Measurements from ENCODE around the gene SLC5A1. TPM values are rescaled to one million over a fixed set of nuclear protein-coding genes. Genes with fewer than 3 reads are reported as not detected.

SLC5A1 gene
- polyA plus RNA-seq, 1 donor from 2014 or later: not detected

DNA sequence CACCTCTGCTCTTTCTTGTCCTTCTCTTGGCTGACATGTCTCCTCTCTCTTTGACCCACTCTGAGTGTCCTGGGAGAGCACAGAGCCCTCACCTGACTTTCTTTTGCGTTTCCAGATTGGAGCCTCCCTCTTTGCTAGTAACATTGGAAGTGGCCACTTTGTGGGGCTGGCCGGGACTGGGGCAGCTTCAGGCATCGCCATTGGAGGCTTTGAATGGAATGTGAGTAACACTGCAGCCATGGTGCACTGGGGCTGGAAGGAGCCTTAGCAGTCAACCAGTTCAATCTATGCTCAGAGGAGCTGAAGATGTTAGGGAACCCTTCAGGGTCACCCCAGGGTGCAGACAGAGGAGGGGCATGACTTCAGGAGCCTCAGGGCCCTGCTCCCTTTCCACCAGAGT, 23.8 kb downstream of the SLC5A1 start:
- Mint-ChIP-seq H3K27me3 (peaks cover 11% of the 10 kb centered on the region), H3K9me3 (peaks cover 1 to 4% (median 3%) of the 10 kb centered on the region in 3 donors), H3K4me3 (no peak overlapping the region), H3K4me1 (no peaks in the 10 kb centered on the region), H3K27ac (no peak overlapping the region), H3K36me3 (no peaks in the 10 kb centered on the region)

DNA sequence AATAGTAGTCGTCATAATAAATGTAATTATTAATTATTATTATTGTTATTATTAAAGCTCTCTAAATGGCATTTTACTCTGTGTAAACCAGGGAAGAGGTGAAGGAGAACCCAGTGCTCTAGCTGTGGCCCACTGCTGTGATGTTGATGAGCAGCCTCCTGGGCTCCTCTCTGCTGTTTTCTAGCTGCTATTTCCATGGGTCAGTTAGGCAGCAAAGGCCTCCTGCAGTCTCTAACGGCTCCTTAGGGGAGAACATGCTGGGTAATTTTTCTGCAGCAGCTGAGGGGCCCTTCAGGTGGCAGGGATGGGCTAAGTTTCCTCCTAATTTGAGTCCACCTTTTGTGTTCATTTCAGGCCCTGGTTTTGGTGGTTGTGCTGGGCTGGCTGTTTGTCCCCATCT, 24.6 kb downstream of the SLC5A1 start:
- Mint-ChIP-seq H3K4me1 (no peaks in the 10 kb centered on the region), H3K27me3 (peaks cover 11% of the 10 kb centered on the region), H3K36me3 (no peaks in the 10 kb centered on the region), H3K9me3 (peaks cover 0 to 1% (median under 1%) of the 10 kb centered on the region in 3 donors), H3K27ac (no peak overlapping the region), H3K4me3 (no peak overlapping the region)

DNA sequence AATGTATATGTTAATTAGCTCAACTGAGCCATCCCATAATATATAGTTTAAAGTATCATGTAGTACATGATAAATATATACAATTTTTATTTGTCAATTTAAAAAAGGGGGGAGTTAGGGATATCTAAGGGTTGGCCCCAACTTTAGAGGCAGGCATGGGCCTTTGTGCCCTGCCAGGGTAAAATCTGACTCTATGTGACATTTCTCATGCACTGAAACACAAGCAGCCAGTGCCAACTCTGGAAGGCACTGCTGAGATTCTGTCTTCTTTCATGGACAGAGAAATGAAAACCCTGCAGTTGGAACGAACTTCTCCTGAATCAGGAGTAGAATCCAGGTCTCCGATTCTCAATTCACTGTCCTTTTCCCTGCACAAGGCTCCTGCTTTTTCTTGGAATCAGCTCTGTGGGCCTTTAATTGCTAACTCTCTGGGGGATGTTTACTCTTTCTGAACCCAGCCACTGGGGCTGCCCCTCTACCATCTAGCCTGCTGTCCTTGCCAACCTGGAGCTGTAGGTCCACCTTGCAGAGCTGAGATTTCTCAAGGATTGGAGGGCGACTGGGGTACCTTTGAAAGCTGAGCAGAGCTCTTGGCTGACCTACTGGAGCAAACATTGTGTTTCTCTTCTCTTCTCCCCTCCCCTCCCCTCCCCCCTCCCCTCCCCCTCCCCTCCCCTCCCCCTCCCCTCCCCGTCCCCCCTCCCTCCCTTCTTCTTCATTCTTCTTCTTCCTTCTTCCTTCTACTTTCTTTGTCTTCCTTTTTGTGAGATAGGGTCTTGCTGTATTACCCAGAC, 26.7 kb downstream of the SLC5A1 start:
- no peaks in the 10 kb centered on the region for H3K4me1 Mint-ChIP-seq
- H3K4me3 Mint-ChIP-seq: no peak overlapping the region
- no peaks in the 10 kb centered on the region for H3K9me3 Mint-ChIP-seq
- no peaks in the 10 kb centered on the region for H3K36me3 Mint-ChIP-seq
- H3K27me3 Mint-ChIP-seq: peaks cover 9% of the 10 kb centered on the region
- H3K27ac Mint-ChIP-seq: no peak overlapping the region

DNA sequence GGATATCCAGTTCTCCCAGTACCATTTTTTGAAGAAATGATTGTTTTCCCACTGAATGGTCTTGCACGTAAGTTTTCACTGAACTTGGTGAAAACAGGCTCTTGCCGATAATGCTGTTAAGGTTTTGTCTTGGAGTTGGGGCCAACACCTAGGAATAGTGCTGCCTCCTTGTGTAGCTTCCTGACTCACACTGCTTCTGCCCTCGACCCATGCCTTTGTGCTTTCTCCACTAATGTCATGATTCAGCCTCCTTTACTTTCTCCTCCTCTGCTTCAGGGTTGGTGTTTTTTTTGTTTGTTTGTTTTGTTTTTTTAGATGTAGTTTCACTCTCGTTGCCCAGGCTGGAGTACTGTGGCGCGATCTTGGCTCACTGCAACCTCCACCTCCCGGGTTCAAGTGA, 30.2 kb downstream of the SLC5A1 start:
- Mint-ChIP-seq H3K4me3 (no peak overlapping the region), H3K27ac (no peak overlapping the region), H3K4me1 (no peaks in the 10 kb centered on the region), H3K27me3 (peaks cover 24% of the 10 kb centered on the region), H3K36me3 (no peaks in the 10 kb centered on the region), H3K9me3 (no peaks in the 10 kb centered on the region)

DNA sequence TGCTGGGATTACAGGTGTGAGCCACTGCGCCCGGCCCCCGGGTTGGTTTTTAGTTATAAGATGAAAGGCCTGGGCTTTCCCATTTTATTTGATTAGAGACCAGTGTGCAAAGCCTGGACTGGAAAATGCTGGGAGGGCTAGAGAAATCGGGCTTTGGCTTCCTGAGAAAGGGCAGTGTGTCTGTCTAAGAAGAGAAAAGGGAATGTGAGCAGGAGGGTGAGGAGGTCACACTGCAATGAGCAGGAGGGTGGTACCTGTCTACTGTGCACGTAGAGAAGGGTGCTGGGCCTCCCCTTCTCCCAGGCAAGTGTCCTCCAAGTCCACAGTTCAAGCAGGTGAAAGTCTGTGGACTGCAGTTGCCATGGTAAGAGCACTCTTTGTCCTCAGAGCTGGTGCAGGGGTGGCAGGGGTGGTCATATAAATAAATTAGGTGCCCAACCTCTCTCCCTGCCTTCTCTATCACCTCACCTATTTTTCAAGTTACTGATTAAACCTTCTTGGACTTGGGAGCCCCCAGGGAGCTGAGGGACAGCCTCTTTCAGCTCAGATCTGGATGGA, 30.8 kb downstream of the SLC5A1 start:
- H3K4me1 Mint-ChIP-seq: no peaks in the 10 kb centered on the region
- no peak overlapping the region for H3K27ac Mint-ChIP-seq
- H3K9me3 Mint-ChIP-seq: no peaks in the 10 kb centered on the region
- peaks cover 24% of the 10 kb centered on the region for H3K27me3 Mint-ChIP-seq
- no peak overlapping the region for H3K4me3 Mint-ChIP-seq
- H3K36me3 Mint-ChIP-seq: no peaks in the 10 kb centered on the region

DNA sequence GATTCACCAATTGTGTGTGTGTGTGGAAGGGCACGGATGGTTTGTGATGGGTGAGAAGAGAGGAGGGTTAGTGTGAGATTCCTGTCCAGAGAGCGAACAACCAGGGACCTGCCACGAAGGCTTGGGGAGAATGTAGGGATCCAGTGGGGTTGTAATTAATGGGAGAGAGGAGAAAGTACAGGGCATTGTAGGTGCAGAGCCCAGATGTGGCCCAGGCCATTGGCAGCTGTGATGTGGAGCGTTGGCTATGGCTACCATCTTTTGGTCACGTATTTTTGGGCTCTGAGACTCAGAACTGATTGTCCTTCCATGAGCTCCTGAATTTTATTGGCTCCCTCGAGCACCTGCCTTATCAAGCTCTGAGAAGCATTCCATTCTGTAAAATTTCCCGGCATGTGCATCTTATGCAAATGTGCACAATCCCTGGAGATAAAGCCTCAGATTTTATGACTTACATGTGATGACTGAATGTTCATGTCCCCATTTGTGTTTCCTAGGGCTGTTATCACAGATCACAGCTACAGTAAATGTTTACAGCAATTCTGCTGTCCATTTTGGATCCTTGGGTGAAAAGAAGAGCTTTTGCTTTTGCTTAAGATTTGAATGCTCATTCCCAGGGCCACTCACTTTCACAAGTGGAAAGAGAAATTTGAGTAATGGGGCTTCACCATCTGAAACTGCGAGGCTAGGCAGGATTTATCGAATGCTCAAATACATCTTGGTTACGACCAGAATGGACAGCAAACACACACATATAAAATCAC, 33.1 kb downstream of the SLC5A1 start:
- Mint-ChIP-seq H3K4me3 (no peak overlapping the region), H3K9me3 (no peaks in the 10 kb centered on the region), H3K27ac (no peak overlapping the region), H3K27me3 (peaks cover 21% of the 10 kb centered on the region), H3K36me3 (no peaks in the 10 kb centered on the region), H3K4me1 (no peaks in the 10 kb centered on the region)

DNA sequence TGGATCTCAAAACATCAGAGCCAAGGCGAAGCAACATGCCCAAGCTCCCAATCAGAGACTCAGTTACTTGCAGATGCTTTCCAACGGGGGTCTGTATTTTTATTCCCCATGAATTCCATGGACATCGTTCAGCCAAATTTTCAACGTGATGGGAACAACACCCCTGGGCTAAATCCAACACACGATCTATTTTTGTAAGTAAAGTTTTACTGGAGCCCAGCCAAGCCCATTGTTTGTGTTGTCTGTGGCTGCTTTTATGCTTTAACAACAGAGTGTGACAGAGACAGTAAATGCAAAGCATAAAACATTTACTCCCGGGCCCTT, 33.7 kb downstream of the SLC5A1 start:
- no peaks in the 10 kb centered on the region for H3K36me3 Mint-ChIP-seq
- H3K4me1 Mint-ChIP-seq: no peaks in the 10 kb centered on the region
- H3K27ac Mint-ChIP-seq: no peak overlapping the region
- H3K27me3 Mint-ChIP-seq: peaks cover 21% of the 10 kb centered on the region
- no peaks in the 10 kb centered on the region for H3K9me3 Mint-ChIP-seq
- no peak overlapping the region for H3K4me3 Mint-ChIP-seq

DNA sequence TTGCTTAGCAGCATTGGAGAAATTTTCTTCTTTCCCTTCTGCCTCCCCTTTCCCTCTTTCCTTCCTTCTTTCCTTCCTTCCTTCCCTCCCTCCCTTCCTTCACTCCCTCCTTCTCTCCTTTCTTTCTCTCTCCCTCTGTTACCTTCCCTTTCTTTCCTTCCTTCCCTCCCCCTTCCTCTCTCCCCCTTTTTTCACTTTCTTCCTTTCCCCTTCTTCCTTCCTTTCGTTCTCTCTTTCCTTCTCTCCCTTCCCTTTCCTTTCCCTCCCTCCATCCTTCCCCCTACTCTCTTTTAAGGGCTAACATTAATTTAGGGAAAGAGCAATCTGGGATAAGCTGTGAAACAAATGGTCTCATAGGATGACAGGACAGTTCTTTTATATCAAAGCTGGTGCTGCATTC, 34.1 kb downstream of the SLC5A1 start:
- Mint-ChIP-seq H3K27me3 (peaks cover 21% of the 10 kb centered on the region), H3K4me3 (no peak overlapping the region)

DNA sequence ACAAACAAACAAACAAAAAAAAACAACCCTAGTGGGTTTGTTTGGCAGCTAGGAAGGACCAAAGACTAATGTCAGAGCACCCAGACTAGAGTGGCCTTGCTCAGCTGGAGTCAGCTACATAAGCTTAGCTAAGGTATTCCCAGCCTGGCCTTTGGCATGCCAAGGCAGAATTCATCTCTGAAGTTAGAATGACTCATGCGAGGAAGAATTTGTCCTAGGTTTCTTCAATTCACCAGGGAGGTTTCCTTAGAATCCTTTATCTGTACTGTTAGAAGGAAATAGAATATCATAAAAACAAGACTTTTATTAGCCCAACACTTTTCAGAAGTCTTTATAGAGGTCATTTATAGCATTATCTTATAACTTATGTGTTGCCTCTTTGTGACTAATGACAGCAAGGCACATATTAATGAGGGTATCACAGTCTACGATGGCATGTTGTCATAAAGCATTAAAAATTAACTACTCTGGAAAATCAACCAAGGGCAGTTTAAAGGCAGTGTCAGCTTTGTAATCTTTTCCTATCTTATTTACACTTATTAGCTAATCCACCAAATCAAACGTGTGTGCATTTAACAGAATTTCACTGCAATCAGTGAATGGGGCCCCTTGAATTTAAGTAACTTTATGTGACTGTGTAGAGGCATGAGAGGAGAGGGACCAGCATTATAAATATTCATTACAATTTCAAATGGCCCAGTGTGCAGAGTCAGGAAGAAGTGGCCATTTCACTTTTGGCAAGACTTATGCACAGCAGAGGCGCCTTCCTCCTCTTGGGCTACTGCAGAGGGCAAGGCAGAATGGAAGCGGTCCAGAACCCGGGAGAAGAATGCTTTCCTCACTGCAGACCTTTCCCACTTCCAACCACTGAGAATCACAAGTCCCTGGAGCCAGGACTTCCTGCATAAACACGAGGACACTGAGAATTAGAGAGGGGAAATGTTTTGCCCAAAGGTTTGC, 36.3 kb downstream of the SLC5A1 start:
- Mint-ChIP-seq H3K36me3 (no peaks in the 10 kb centered on the region), H3K27ac (no peak overlapping the region), H3K4me1 (peaks cover 0 to 1% (median 0%) of the 10 kb centered on the region in 3 donors), H3K9me3 (no peaks in the 10 kb centered on the region), H3K27me3 (peaks cover 18% of the 10 kb centered on the region), H3K4me3 (no peak overlapping the region)

More for the DNA sequence above, 34.1 kb downstream of the SLC5A1 start:
- H3K27ac Mint-ChIP-seq: no peak overlapping the region
- no peaks in the 10 kb centered on the region for H3K36me3 Mint-ChIP-seq
- H3K9me3 Mint-ChIP-seq: no peaks in the 10 kb centered on the region
- no peaks in the 10 kb centered on the region for H3K4me1 Mint-ChIP-seq

DNA sequence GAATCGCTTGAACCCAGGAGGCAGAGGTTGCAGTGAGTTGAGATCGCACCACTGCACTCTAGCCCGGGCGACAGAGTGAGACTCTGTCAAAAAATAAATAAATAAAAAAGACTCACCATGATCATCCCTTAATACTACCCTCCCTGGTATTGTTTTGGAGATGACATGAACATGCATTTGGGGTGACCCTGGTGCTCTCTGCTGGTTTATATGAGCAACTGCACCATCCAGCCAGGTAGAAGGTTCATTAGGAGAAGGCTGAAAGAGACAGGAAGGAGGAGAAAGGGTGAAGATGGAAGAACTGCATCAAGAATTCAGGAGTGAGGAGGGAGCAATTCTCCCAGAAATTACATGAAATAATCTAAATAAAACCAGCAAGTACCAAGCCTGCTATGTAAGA, 37.8 kb downstream of the SLC5A1 start:
- H3K27ac Mint-ChIP-seq: no peak overlapping the region

DNA sequence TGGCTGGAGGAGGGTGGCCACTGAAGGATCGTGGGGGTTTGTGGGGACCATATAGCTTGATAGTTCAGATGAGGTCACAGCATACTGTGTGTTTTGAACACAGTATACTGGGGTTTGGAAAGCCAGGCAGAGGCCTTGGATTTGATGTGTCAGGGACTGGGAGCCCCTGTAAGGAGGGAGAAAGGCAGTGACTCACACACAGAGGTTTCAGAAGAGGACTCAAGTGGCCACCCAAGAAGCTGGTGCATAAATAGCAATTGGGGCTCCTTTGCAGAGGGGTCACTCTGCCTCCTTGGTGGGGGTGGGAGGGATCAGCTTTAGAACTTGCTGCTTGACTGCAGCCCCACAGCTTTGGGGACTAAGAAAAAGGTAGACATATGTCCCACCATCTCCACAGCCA, 39.3 kb downstream of the SLC5A1 start:
- Mint-ChIP-seq H3K4me1 (peaks cover 0 to 1% (median 0%) of the 10 kb centered on the region in 3 donors), H3K4me3 (no peak overlapping the region), H3K27me3 (peaks cover 9% of the 10 kb centered on the region), H3K9me3 (no peaks in the 10 kb centered on the region), H3K27ac (no peak overlapping the region), H3K36me3 (peaks cover 2% of the 10 kb centered on the region)

More for the DNA sequence above, 37.8 kb downstream of the SLC5A1 start:
- H3K36me3 Mint-ChIP-seq: no peaks in the 10 kb centered on the region
- H3K4me3 Mint-ChIP-seq: no peak overlapping the region
- H3K4me1 Mint-ChIP-seq: peaks cover 0 to 1% (median 0%) of the 10 kb centered on the region in 3 donors
- H3K27me3 Mint-ChIP-seq: peaks cover 9% of the 10 kb centered on the region
- no peaks in the 10 kb centered on the region for H3K9me3 Mint-ChIP-seq

DNA sequence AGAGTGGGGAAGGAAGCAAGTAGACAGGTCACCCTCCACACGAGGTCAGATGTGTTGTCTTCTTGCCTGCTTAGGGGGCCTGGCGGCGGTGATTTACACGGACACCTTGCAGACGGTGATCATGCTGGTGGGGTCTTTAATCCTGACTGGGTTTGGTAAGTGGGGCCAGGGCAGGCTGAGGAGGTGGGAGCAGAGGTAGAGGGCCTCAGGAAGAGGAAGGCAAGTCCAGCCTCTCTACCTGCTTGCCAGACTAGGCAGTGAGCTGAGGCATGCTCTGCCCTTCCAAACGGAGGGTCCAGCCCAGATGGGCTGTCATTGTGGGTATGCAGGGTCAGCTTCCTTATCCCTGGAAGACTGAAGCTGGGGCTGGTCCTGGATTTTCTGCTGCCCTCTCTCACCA, 39.9 kb downstream of the SLC5A1 start:
- Mint-ChIP-seq H3K27ac (no peak overlapping the region), H3K27me3 (peaks cover 9% of the 10 kb centered on the region), H3K9me3 (no peaks in the 10 kb centered on the region), H3K4me1 (peaks cover 0 to 1% (median 0%) of the 10 kb centered on the region in 3 donors), H3K4me3 (no peak overlapping the region), H3K36me3 (peaks cover 2% of the 10 kb centered on the region)

DNA sequence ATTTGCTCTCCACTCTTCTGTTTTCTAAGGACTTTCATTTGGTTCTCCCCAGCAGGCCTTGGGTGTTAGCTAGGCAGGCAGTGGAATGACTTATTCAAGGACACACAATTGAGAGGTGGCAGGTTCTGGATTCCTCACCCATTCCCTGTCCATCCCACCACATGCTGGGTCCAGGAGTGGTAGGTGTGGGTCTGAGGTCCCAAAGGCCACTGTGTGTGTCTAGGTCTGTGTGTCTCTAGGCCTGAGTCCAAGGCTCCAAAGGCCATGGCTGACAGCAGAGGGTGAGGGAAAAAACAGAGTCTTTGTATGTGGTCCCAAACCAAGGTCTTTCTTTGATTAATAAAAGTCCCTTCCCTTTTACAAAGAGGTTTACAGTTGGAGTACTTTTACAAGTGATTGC, 40.8 kb downstream of the SLC5A1 start:
- Mint-ChIP-seq H3K4me3 (no peak overlapping the region), H3K4me1 (peaks cover 0 to 1% (median 0%) of the 10 kb centered on the region in 3 donors), H3K9me3 (no peaks in the 10 kb centered on the region), H3K36me3 (peaks cover 2% of the 10 kb centered on the region), H3K27me3 (peaks cover 12% of the 10 kb centered on the region), H3K27ac (no peak overlapping the region)

DNA sequence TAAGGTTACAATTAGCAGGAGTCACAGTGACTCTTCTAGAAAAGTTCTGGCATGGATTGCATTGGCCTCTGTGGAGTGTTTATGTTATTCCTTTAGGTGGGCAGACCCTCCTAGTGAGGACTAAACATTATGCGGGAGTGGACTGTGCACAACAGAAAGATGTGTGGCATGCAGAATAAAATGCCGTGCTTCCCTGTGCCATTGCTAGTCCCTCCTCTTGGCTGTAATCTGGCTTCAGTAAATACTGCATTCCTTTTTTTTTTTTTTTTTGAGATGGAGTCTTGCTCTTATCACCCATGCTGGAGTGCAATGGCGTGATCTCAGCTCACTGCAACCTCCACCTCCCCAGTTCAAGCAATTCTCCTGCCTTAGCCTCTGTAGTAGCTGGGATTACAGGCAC, 45.0 kb downstream of the SLC5A1 start:
- peaks cover 0 to 1% (median 0%) of the 10 kb centered on the region in 3 donors for H3K4me1 Mint-ChIP-seq
- peaks cover 11% of the 10 kb centered on the region for H3K27me3 Mint-ChIP-seq
- no peaks in the 10 kb centered on the region for H3K9me3 Mint-ChIP-seq
- peaks cover 2% of the 10 kb centered on the region for H3K36me3 Mint-ChIP-seq
- H3K27ac Mint-ChIP-seq: no peak overlapping the region
- no peak overlapping the region for H3K4me3 Mint-ChIP-seq

DNA sequence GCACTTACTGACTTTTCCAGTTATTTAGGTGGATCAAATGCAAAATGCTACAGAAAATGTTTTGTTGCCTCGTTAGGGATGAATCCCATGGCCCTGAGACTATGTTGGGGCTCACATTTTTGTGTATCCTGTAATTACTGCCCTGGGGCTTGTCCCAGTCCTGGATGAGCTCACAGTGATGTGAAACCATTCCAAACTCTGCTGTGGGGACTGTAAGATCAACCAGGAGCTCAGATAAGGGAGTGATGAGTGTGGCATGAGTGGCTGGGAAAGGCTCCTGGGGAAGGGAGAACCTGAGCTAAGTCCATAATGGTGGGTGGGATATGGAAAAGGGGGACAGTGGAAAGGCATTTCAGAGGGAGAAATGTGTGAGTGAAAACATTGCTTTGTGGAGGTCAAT, 54.0 kb downstream of the SLC5A1 start:
- no peaks in the 10 kb centered on the region for H3K27me3 Mint-ChIP-seq
- no peak overlapping the region for H3K27ac Mint-ChIP-seq
- H3K4me3 Mint-ChIP-seq: no peak overlapping the region
- H3K4me1 Mint-ChIP-seq: peaks cover 6 to 11% (median 7%) of the 10 kb centered on the region in 3 donors
- no peaks in the 10 kb centered on the region for H3K9me3 Mint-ChIP-seq
- peaks cover 5% of the 10 kb centered on the region for H3K36me3 Mint-ChIP-seq

Measured in IgD-negative memory B cell (primary cell).